HG03095 (cell line): ENCODE measurements around the gene DMAC2L.
"Not testable (repeated sequence)": the region's sequence is repeated elsewhere in the genome, so short reads cannot be mapped to it uniquely, and the experiment has no call there.

Experiments
- ATAC-seq: cut with Tn5 transposase; IDR thresholded peaks from one replicate; pipeline ENCODE4 v1.9.1; 2021; ENCODE audit warnings: moderate library complexity; ENCODE audit not compliant: unreplicated experiment

DMAC2L gene

GRCh38 chr14:50353126-50353525 lies 41.0 kb downstream of the DMAC2L start:
- no peak for ATAC-seq

GRCh38 chr14:50354527-50354926 lies 42.4 kb downstream of the DMAC2L start:
- ATAC-seq = no peak

- no peak for ATAC-seq
Observed at GRCh38 chr14:50355692-50356091, 43.6 kb downstream of the DMAC2L start.

DNA sequence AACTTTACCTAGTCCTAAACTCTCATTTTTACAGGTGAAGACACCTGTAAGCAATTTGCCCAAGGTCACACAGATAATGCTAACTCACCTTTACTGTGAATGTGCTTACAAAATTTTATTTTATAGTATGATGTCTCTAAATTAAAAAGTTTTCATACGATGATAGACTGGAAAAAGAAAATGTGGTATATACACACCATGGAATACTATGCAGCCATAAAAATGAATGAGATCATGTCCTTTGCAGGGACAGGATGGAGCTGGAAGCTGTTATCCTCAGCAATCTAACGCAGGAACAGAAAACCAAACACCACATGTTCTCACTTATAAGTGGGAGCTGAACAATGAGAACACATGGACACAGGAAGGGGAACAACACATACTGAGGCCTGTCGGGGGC lies 44.2 kb downstream of the DMAC2L start:
- not testable (repeated sequence) for ATAC-seq

- no peak for ATAC-seq
Observed at GRCh38 chr14:50357124-50357523, 45.0 kb downstream of the DMAC2L start.

GRCh38 chr14:50357753-50358395 lies 45.8 kb downstream of the DMAC2L start:
- ATAC-seq = no peak

DNA sequence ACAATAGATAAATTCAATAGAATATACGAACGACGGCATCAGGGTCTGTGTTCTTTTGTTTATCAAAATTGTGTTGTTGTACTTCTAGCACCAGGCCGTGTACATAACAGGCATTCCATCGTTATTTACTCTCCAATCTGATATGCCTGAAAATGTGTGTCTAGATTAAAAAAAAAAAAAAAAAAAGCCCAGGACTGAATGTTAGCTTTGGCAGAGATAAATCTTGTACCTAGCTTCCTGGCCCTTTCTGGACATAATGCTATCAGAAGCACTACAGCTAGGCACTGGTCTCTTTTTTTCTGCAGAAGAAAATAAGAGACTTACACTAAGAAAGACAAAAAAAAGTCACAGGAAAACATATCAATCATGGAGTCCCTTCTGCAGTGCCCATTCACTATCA lies 47.5 kb downstream of the DMAC2L start:
- no peak for ATAC-seq

DNA sequence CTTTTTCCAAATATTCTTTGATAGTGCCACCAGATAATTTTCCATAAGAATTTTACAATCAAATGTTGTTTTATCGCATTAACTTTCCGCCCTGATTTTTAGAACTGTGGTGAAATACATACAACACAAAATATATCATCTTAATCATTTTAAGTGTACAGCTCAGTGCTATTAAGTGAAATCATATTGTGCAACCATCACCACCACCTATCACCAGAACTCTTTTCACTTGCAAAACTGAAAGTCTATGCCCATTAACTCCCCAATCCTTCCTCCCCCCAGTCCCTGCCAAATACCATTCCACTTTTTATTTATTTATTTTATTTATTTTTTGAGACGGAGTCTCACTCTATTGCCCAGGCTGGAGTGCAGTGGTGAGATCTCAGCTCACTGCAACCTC lies 48.0 kb downstream of the DMAC2L start:
- ATAC-seq = no peak

GRCh38 chr14:50360851-50361250 lies 48.7 kb downstream of the DMAC2L start:
- no peak for ATAC-seq

DNA sequence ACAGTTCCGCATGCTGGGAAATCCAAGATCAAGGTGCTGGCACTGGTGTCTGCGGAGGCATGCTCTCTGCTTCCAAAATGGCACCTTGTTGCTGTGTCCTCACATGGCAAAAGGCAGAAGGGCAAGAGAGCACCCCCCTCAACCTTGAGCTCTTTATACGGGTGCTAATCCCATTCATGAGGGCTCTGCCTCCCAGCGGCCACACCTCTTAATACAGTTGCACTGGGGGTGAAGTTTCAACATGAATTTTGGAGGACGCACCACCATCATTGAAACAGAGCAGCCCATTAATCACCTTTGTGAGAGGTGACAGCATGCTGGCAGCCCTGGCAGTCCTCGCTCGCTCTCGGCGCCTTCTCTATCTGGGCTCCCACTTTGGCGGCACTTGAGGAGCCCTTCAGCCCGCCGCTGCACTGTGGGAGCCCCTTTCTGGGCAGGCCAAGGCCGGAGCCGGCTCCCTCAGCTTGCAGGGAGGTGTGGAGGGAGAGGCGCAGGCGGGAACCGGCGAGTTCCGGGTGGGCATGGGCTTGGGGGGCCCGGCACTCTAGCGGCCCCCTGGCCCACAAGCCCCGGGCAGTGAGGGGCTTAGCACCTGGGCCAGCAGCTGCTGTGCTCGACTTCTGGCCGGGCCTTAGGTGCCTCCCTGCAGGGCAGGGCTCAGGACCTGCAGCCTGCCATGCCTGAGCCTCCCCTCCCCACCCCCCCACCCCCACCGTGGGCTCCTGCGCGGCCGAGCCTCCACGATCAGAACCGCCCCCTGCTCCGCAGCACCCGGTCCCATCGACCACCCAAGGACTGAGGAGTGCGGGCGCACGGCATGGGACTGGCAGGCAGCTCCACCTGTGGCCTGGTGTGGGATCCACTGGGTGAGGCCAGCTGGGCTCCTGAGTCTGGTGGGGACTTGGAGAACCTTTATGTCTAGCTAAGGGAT lies 49.6 kb downstream of the DMAC2L start:
- ATAC-seq = not testable (repeated sequence)

- peak; percentile 25 for ATAC-seq
Observed at GRCh38 chr14:50362764-50363713, 50.9 kb downstream of the DMAC2L start.

- ATAC-seq = peak; percentile 93
Observed at GRCh38 chr14:50363714-50364111, 51.6 kb downstream of the DMAC2L start.

- ATAC-seq = no peak
Observed at GRCh38 chr14:50364792-50365191, 52.7 kb downstream of the DMAC2L start.

- ATAC-seq = not testable (repeated sequence)
Observed at GRCh38 chr14:50365572-50365971, 53.4 kb downstream of the DMAC2L start.

GRCh38 chr14:50366115-50366514 lies 54.0 kb downstream of the DMAC2L start:
- no peak for ATAC-seq

DNA sequence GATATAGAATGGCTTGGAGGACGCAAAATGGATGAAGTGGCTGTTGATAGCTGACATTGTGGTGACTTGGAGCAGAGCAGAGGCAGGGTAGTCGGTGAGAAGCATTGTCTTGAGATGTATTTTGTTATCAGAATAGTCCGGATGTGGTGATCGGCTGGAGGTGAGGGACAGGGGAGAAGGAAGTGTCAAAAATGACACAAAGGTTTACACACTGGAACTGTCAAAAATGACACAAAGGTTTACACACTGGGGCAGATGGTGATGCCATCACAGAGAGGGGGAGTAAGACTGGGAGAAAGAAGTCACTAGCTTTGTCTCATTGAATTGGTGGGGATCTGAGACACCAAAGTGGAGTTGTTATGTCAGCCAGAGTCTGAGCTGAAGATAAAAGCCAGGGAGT lies 54.5 kb downstream of the DMAC2L start:
- no peak for ATAC-seq

- ATAC-seq = no peak
Observed at GRCh38 chr14:50371546-50371945, 59.4 kb downstream of the DMAC2L start.

- ATAC-seq = no peak
Observed at GRCh38 chr14:50373959-50374358, 61.8 kb downstream of the DMAC2L start.

- ATAC-seq = no peak
Observed at GRCh38 chr14:50375760-50376159, 63.6 kb downstream of the DMAC2L start.
